EH (cell line): Measurements from ENCODE around the gene ATMIN.

Experiments
- DNase-seq: peaks from one replicate; pipeline ENCODE4 v3.0.0-alpha.2; 2015; ENCODE audit warnings: low read depth

The ATMIN gene

GRCh38 chr16:81005610-81006161 lies 30.0 kb upstream of the ATMIN start:
- no peak for DNase-seq

- peak; percentile 67 for DNase-seq
These were observed 29.3 kb upstream of the ATMIN start for GRCh38 chr16:81006211-81006812.

GRCh38 chr16:81006813-81007695 lies 28.6 kb upstream of the ATMIN start, which contains the start of the genes CENPN and CMC2:
Gene CENPN (plus strand): TSS chr16:81007214. CDS start chr16:81011940, 4,726 bp downstream.
Gene CMC2 (minus strand): TSS chr16:81006885. CDS start chr16:80997394, 9,491 bp downstream.
- DNase-seq, result peak; percentile 99

- DNase-seq, result no peak
These were observed 27.2 kb upstream of the ATMIN start for GRCh38 chr16:81008505-81008789.

GRCh38 chr16:81012974-81013373 lies 22.7 kb upstream of the ATMIN start:
- no peak for DNase-seq

- DNase-seq, result no peak
These were observed 21.0 kb upstream of the ATMIN start for GRCh38 chr16:81014672-81015071.

- DNase-seq, result no peak
These were observed 17.1 kb upstream of the ATMIN start for GRCh38 chr16:81018496-81018895.

- no peak for DNase-seq
These were observed 9.2 kb upstream of the ATMIN start for GRCh38 chr16:81026429-81026828.

- no peak for DNase-seq
These were observed 5.6 kb upstream of the ATMIN start for GRCh38 chr16:81029930-81030604.

- peak; percentile 46 for DNase-seq
These were observed 521 bp downstream of the ATMIN start for GRCh38 chr16:81035975-81036750.

GRCh38 chr16:81036751-81037350 lies 1.2 kb downstream of the ATMIN start:
- DNase-seq, result peak; percentile 10

GRCh38 chr16:81040131-81040530 lies 4.5 kb downstream of the ATMIN start:
- no peak for DNase-seq

- DNase-seq, result peak; percentile 34
These were observed 5.2 kb downstream of the ATMIN start for GRCh38 chr16:81040842-81041241.

- no peak for DNase-seq
These were observed 6.1 kb downstream of the ATMIN start for GRCh38 chr16:81041696-81042095.

GRCh38 chr16:81042821-81043220 lies 7.2 kb downstream of the ATMIN start:
- DNase-seq, result no peak

- no peak for DNase-seq
These were observed 18.1 kb downstream of the ATMIN start for GRCh38 chr16:81053761-81054160.

GRCh38 chr16:81060576-81061306 lies 25.1 kb downstream of the ATMIN start:
- DNase-seq, result no peak

GRCh38 chr16:81061307-81061640 lies 25.6 kb downstream of the ATMIN start:
- no peak for DNase-seq

- no peak for DNase-seq
These were observed 26.4 kb downstream of the ATMIN start for GRCh38 chr16:81061871-81062608.

- no peak for DNase-seq
These were observed 31.0 kb downstream of the ATMIN start for GRCh38 chr16:81066681-81067080.
